Keratinocyte (primary cell): ENCODE measurements around the gene CLEC16A.

ENCODE experiments used
- EZH2 ChIP-seq: IDR thresholded peaks from one replicate; pipeline ENCODE4 v1.6.1; 2012; ENCODE audit warnings: inconsistent platforms, mild to moderate bottlenecking, low read length, moderate library complexity
- TF ChIP-seq, protein P1 (sequence below), 3 experiments: IDR thresholded peaks in 1 of 3; conservative IDR thresholded peaks in 1 of 3; optimal IDR thresholded peaks in 1 of 3; 2 replicates in 2 of 3; 3 replicates in 1 of 3; pipeline versions ENCODE3 to v1.5.1; 2011; ENCODE audit warnings: low read length in 3 of 3, mild to moderate bottlenecking in 3 of 3, moderate library complexity in 2 of 3, control low read depth in 1 of 3, inconsistent platforms in 1 of 3; ENCODE audit not compliant: insufficient read depth in 2 of 3; ENCODE audit errors: extremely low read depth in 1 of 3

DNA sequence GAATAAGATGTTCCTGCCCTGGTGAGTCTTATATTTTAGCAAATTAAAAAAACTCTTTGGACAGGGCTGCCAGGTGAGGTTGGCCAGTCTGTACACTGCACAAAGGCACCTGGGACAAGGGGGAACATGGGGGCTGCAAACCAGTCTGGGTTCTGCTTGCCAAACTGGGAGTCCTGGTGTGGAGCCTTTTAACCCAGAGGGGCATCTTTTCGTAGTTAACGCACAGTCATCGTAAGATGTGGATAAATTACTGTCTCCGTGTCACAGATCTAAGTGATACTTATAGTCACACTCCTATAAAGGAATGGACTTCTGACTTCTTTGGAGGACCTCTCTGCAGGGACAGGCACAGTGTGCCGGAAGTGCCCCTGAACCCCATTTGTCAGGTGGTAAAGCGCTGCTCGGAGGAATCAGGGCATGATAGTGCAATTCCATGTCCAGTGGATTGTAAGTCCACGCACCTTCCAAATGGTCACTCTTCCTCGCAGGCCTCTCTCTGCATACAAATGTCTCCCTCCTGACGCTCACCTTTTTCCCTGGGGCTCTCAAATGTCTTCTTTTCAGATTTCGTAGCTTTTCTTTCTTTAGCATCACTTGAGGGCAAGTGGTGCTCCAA, 16.8 kb upstream of the CLEC16A start:
- TF ChIP-seq EZH2, result no peak
- TF ChIP-seq, protein P1, sequence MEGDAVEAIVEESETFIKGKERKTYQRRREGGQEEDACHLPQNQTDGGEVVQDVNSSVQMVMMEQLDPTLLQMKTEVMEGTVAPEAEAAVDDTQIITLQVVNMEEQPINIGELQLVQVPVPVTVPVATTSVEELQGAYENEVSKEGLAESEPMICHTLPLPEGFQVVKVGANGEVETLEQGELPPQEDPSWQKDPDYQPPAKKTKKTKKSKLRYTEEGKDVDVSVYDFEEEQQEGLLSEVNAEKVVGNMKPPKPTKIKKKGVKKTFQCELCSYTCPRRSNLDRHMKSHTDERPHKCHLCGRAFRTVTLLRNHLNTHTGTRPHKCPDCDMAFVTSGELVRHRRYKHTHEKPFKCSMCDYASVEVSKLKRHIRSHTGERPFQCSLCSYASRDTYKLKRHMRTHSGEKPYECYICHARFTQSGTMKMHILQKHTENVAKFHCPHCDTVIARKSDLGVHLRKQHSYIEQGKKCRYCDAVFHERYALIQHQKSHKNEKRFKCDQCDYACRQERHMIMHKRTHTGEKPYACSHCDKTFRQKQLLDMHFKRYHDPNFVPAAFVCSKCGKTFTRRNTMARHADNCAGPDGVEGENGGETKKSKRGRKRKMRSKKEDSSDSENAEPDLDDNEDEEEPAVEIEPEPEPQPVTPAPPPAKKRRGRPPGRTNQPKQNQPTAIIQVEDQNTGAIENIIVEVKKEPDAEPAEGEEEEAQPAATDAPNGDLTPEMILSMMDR (optimal IDR thresholded peaks at IDR 0.05 in 1 of 3, IDR thresholded peaks at IDR 0.05 in 1 of 3, conservative IDR thresholded peaks at IDR 0.05 in 1 of 3; ENCODE audit: extremely low read depth in 1 of 3, insufficient read depth in 2 of 3, low read length in 3 of 3), result no peak
